ENCODE measurements around the gene COPS6.
A peak's percentile ranks its signal among the peaks of the same experiment; 100 is the strongest.

COPS6 gene

GRCh38 chr7:100111914-100112313, 23.1 kb downstream of the COPS6 start:
- Histone ChIP-seq H3K9ac (ENCODE audit: low read length) (no peak overlapping the region), H3K27ac (ENCODE audit: low read depth, low read length) (no peak overlapping the region), H3K27me3 (ENCODE audit: control insufficient read depth, insufficient read depth, low read length) (no peaks in the 10 kb centered on the region), H3K36me3 (ENCODE audit: control insufficient read depth, insufficient read depth, low read length) (peaks cover 25% of the 10 kb centered on the region), H3K4me1 (ENCODE audit: control insufficient read depth, insufficient read depth, low read length) (no peaks in the 10 kb centered on the region), H3K4me3 (ENCODE audit: low read length) (no peak overlapping the region)

GRCh38 chr7:100115026-100115425, 26.3 kb downstream of the COPS6 start:
- Histone ChIP-seq H3K27ac (ENCODE audit: low read depth, low read length) (no peak overlapping the region), H3K9ac (ENCODE audit: low read length) (no peak overlapping the region), H3K27me3 (ENCODE audit: control insufficient read depth, insufficient read depth, low read length) (no peaks in the 10 kb centered on the region), H3K4me3 (ENCODE audit: low read length) (no peak overlapping the region), H3K36me3 (ENCODE audit: control insufficient read depth, insufficient read depth, low read length) (peaks cover 12% of the 10 kb centered on the region), H3K4me1 (ENCODE audit: control insufficient read depth, insufficient read depth, low read length) (peaks cover 3% of the 10 kb centered on the region)

- peaks cover 3% of the 10 kb centered on the region for H3K4me1 ChIP-seq (ENCODE audit: control insufficient read depth, insufficient read depth, low read length)
- H3K27me3 ChIP-seq (ENCODE audit: control insufficient read depth, insufficient read depth, low read length), result no peaks in the 10 kb centered on the region
- H3K36me3 ChIP-seq (ENCODE audit: control insufficient read depth, insufficient read depth, low read length), result no peaks in the 10 kb centered on the region
- peak overlapping the region; percentile 82 for H3K27ac ChIP-seq (ENCODE audit: low read depth, low read length)
- H3K4me3 ChIP-seq (ENCODE audit: low read length), result peak overlapping the region; percentile 80
- H3K9ac ChIP-seq (ENCODE audit: low read length), result peak overlapping the region; percentile 10
Measured at GRCh38 chr7:100118388-100119071, 29.8 kb downstream of the COPS6 start.

GRCh38 chr7:100119072-100119969, 30.6 kb downstream of the COPS6 start, which contains the start of the genes CNPY4 and TAF6:
Gene CNPY4 (plus strand): TSS chr7:100119634. CDS start chr7:100119745, 111 bp downstream.
Gene TAF6 (minus strand): TSS chr7:100119358. CDS start chr7:100114209, 5,149 bp downstream.
- H3K27ac ChIP-seq (ENCODE audit: low read depth, low read length), result peak within 1 kb of the TSS; percentile 82
- peak within 1 kb of the TSS; percentile 10 for H3K9ac ChIP-seq (ENCODE audit: low read length)
- no peaks in the 10 kb centered on the region for H3K27me3 ChIP-seq (ENCODE audit: control insufficient read depth, insufficient read depth, low read length)
- H3K36me3 ChIP-seq (ENCODE audit: control insufficient read depth, insufficient read depth, low read length), result no peaks in the 10 kb centered on the region
- H3K4me3 ChIP-seq (ENCODE audit: low read length), result peak within 1 kb of the TSS; percentile 80
- peaks cover 3% of the 10 kb centered on the region for H3K4me1 ChIP-seq (ENCODE audit: control insufficient read depth, insufficient read depth, low read length)

- peaks cover 3% of the 10 kb centered on the region for H3K4me1 ChIP-seq (ENCODE audit: control insufficient read depth, insufficient read depth, low read length)
- peak overlapping the region; percentile 2 for H3K9ac ChIP-seq (ENCODE audit: low read length)
- no peaks in the 10 kb centered on the region for H3K27me3 ChIP-seq (ENCODE audit: control insufficient read depth, insufficient read depth, low read length)
- H3K27ac ChIP-seq (ENCODE audit: low read depth, low read length), result peak overlapping the region; percentile 82
- H3K4me3 ChIP-seq (ENCODE audit: low read length), result peak overlapping the region; percentile 80
- H3K36me3 ChIP-seq (ENCODE audit: control insufficient read depth, insufficient read depth, low read length), result no peaks in the 10 kb centered on the region
Measured at GRCh38 chr7:100119970-100120732, 31.4 kb downstream of the COPS6 start.

GRCh38 chr7:100120733-100121036, 31.9 kb downstream of the COPS6 start:
- Histone ChIP-seq H3K27ac (ENCODE audit: low read depth, low read length) (peak overlapping the region; percentile 55), H3K27me3 (ENCODE audit: control insufficient read depth, insufficient read depth, low read length) (no peaks in the 10 kb centered on the region), H3K9ac (ENCODE audit: low read length) (no peak overlapping the region), H3K4me1 (ENCODE audit: control insufficient read depth, insufficient read depth, low read length) (peaks cover 3% of the 10 kb centered on the region), H3K4me3 (ENCODE audit: low read length) (peak overlapping the region; percentile 80), H3K36me3 (ENCODE audit: control insufficient read depth, insufficient read depth, low read length) (no peaks in the 10 kb centered on the region)

GRCh38 chr7:100122067-100122466, 33.3 kb downstream of the COPS6 start:
- Histone ChIP-seq H3K9ac (ENCODE audit: low read length) (no peak overlapping the region), H3K27ac (ENCODE audit: low read depth, low read length) (no peak overlapping the region)

GRCh38 chr7:100122568-100122967, 33.8 kb downstream of the COPS6 start:
- Histone ChIP-seq H3K36me3 (ENCODE audit: control insufficient read depth, insufficient read depth, low read length) (no peaks in the 10 kb centered on the region), H3K4me3 (ENCODE audit: low read length) (no peak overlapping the region), H3K27ac (ENCODE audit: low read depth, low read length) (no peak overlapping the region), H3K4me1 (ENCODE audit: control insufficient read depth, insufficient read depth, low read length) (peaks cover 3% of the 10 kb centered on the region), H3K9ac (ENCODE audit: low read length) (no peak overlapping the region), H3K27me3 (ENCODE audit: control insufficient read depth, insufficient read depth, low read length) (no peaks in the 10 kb centered on the region)

More at GRCh38 chr7:100122067-100122466, 33.3 kb downstream of the COPS6 start:
- H3K4me3 ChIP-seq (ENCODE audit: low read length), result no peak overlapping the region
- no peaks in the 10 kb centered on the region for H3K36me3 ChIP-seq (ENCODE audit: control insufficient read depth, insufficient read depth, low read length)
- H3K4me1 ChIP-seq (ENCODE audit: control insufficient read depth, insufficient read depth, low read length), result peaks cover 3% of the 10 kb centered on the region
- H3K27me3 ChIP-seq (ENCODE audit: control insufficient read depth, insufficient read depth, low read length), result no peaks in the 10 kb centered on the region

GRCh38 chr7:100124301-100125230, 35.8 kb downstream of the COPS6 start:
- no peak overlapping the region for H3K9ac ChIP-seq (ENCODE audit: low read length)
- H3K4me3 ChIP-seq (ENCODE audit: low read length), result peak overlapping the region; percentile 49
- no peaks in the 10 kb centered on the region for H3K27me3 ChIP-seq (ENCODE audit: control insufficient read depth, insufficient read depth, low read length)
- H3K36me3 ChIP-seq (ENCODE audit: control insufficient read depth, insufficient read depth, low read length), result no peaks in the 10 kb centered on the region
- no peaks in the 10 kb centered on the region for H3K4me1 ChIP-seq (ENCODE audit: control insufficient read depth, insufficient read depth, low read length)
- H3K27ac ChIP-seq (ENCODE audit: low read depth, low read length), result no peak overlapping the region

- Histone ChIP-seq H3K27ac (ENCODE audit: low read depth, low read length) (peak overlapping the region; percentile 97), H3K4me1 (ENCODE audit: control insufficient read depth, insufficient read depth, low read length) (peaks cover 3% of the 10 kb centered on the region), H3K36me3 (ENCODE audit: control insufficient read depth, insufficient read depth, low read length) (no peaks in the 10 kb centered on the region), H3K9ac (ENCODE audit: low read length) (peak overlapping the region; percentile 81), H3K27me3 (ENCODE audit: control insufficient read depth, insufficient read depth, low read length) (no peaks in the 10 kb centered on the region), H3K4me3 (ENCODE audit: low read length) (peak overlapping the region; percentile 94)
Measured at GRCh38 chr7:100126239-100126930, 37.6 kb downstream of the COPS6 start.

All from rectal smooth muscle tissue (tissue), 1 donor.